Measurements from ENCODE around the gene KCNK6.
A peak's percentile ranks its signal among the peaks of the same experiment; 100 is the strongest.

The KCNK6 gene

GRCh38 chr19:38298821-38299680, 20.6 kb upstream of the KCNK6 start:
- DNase-seq, result peak; percentile 56

GRCh38 chr19:38303517-38304351, 15.9 kb upstream of the KCNK6 start, which contains the start of gene C19orf33:
Gene C19orf33, plus strand, starts transcription at chr19:38304251. Its CDS starts 11 bp downstream, at chr19:38304262.
- no peak for DNase-seq

DNA sequence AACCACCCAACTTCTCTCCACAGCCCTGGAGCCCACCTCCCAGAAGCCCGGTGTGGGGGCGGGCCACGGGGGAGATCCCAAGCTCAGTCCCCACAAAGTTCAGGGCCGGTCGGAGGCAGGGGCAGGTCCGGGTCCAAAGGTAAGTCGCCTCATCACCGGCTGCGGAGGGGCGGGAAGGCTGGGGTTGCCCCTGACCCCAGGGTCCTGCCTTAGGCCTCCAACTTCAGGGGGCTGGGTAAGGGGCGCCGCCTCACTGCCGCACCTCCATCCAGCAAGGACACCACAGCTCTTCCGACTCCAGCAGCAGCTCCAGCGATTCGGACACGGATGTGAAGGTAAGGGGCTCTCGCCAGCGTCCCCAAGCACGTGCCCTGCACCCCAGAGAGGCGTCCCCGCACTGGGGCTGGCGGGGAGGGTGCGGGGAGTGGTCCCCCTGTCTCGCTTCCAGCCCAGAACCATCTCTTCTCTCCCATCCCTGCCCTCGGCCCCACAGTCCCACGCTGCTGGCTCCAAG, 15.2 kb upstream of the KCNK6 start:
- no peak for DNase-seq

- DNase-seq, result no peak
Measured at GRCh38 chr19:38304866-38305429, 14.7 kb upstream of the KCNK6 start.

GRCh38 chr19:38306236-38306635, 13.4 kb upstream of the KCNK6 start:
- no peak for DNase-seq

- DNase-seq, result no peak
Measured at GRCh38 chr19:38307076-38307475, 12.6 kb upstream of the KCNK6 start.

DNA sequence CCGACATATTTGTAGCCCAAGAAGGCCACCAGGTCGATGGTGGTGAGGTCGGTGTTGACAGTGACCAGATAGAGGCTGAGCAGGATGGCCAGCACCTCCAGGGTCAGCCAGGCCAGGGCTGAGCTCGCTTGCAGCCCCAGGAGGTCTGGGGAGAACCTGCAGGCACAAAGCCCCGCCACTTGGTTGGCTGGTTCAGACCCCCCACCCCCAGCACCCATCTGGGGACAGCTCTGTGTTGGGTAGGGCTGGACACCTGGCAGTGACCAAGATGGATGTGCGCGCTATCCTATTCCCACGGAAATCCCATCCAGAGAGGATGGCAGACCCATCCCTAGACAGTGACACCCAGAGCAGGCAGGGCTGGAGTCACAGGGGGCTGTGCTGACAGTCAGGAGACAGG, 12.0 kb upstream of the KCNK6 start:
- no peak for DNase-seq

- DNase-seq, result no peak
Measured at GRCh38 chr19:38308006-38308766, 11.5 kb upstream of the KCNK6 start.

DNA sequence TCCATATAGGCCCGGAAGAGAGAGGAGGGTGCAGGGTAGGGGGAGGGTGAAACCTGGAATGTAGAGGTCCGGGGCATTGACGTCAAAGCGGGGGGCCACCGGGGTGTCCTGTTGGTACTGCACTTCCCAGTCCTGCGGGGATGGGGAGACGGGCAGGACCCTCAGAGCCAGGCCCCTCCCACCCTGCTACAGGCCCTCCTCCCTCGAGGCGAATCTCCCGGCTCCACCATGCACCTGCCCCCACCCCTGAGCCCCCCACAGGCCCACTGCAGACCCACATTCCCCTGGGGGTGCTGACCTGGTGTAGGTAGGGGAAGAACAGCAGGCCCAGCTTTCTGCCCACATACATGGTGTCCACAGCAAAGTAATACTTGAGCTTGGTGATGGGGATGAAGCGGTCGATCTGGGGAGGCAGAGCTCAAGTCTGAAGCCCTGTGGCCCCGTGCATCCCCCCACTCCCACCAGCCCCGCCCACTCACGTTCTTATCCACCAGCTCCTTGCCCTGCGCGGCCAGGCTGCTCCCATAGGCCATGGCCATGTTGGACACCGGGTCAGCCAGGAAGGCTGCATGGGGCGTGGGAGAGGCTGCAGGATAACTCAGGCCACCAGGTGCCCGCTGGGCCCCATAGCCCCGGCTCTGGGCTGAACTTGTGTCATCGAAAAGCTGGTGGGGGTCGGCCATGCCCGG, 10.6 kb upstream of the KCNK6 start:
- DNase-seq, result no peak

DNA sequence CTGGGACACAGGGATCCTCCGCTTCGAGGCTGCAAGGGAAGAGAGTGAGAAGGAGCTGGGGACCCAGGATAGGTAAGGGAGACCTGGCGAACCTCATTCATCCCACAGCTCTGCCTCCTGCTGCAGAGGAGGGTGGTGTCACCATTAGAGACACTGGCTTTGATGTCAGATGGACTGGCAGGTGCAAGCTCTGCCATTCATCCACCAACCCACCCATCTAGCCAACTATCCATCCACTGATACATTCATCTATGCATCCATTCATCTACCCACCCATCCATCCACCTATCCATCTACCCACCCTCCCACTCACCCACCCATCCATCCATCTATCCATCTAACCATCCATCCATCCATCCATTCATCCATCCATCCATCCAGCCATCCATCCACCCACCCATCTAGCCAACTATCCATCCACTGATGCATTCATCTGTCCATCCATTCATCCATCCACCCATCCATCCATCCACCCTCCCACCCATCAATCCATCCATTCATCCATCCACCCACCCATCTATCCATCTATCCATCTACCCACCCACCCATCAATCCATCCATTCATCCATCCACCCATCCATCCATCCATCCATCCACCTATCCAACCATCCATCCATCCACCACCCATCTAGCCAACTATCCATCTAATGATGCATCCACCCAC, 9.9 kb upstream of the KCNK6 start:
- no peak for DNase-seq

GRCh38 chr19:38310279-38310670, 9.4 kb upstream of the KCNK6 start:
- DNase-seq, result no peak

DNA sequence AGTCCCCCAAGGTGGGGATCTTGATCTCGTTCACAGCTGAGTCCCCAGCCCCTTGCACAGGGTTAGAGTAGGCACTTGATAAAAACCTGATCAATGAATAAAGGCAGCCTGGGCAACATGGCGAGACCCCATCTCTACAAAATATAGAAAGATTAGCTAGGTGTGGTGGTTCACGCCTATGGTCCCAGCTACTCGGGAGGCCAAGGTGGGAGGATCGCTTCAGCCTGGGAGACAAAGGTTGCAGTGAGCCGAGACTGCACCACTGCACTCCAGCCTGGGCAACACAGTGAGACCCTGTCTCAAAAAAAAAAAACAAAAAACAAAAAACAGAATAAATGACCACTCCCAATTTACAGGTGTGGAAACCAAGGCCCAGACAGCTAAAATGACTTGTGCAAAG, 8.7 kb upstream of the KCNK6 start:
- DNase-seq, result no peak

DNA sequence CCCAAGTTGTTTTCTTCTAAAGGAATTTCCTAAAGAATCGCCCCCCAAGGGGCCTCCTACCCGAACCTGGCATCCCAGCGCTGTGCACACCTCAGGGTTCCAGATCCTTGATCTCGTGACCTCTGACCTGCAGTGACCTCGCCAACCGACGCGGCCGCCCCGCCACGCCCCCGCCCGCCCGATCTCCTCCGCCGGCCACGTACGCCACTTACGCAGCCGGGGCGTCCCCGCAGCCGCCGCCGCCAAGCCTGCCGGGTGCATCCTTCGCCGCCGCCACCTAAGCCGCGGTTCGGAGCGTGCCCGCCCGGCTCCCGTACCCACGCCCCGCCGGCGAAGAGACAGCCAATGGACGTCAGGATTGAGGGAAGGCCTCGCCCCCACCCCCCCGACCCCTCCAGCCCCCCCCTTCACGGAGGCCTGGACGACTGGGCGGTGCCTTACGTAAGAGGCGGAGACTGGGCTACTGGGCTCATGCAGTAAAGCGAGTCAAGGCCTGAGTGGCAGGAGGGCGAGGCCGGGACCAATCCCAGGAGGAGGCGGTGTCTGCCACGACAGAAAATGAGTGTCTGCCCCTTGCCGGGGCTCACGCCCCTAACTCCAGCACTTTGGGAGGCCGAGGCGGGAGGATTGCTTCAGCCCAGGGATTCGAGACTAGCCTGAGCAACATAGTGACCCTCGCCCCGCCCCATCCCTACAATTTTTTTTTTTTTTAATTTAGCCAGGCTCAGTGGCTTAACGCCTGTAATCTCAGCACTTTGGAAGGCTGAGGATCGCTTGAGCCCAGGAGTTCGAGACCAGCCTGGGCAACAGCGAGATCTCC, 3.8 kb upstream of the KCNK6 start, which contains the start of gene YIF1B:
TSS of gene YIF1B (minus strand) at position 291 of the 820 bp plus-strand sequence. CDS start at position 261, 30 bp downstream.
- peak; percentile 98 for DNase-seq

DNA sequence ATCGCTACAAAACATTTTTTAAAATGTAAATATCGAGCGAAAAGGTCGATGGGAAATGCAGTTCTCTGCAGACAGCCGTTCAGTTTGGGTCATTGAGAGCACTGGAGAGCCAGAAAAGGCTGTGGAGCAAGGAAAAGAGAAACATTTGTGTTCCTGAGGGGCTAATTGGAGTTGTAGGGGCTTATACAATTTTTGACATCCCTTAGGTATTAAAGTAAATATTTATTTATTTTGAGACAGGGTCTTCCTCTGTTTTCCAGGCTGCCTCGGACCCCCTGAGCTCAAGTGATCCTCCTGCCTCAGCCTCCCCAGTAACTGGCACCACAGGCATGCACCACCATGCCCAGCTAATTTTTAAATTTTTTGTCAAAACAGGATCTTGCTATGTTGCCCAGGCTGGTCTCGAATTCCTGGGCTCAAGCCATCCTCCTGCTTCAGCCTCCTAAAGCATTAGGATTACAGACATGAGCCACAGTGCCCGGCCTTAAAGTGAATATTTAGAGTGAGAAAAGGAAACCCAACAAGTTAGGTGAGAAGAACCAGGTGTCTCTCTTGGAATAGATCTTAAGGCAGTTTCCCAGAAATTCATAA, 3.1 kb upstream of the KCNK6 start:
- DNase-seq, result no peak

- no peak for DNase-seq
Measured at GRCh38 chr19:38317104-38317612, 2.5 kb upstream of the KCNK6 start.

- no peak for DNase-seq
Measured at GRCh38 chr19:38318660-38319059, 985 bp upstream of the KCNK6 start.

- DNase-seq, result no peak
Measured at GRCh38 chr19:38320969-38321339, 1.3 kb downstream of the KCNK6 start.

DNA sequence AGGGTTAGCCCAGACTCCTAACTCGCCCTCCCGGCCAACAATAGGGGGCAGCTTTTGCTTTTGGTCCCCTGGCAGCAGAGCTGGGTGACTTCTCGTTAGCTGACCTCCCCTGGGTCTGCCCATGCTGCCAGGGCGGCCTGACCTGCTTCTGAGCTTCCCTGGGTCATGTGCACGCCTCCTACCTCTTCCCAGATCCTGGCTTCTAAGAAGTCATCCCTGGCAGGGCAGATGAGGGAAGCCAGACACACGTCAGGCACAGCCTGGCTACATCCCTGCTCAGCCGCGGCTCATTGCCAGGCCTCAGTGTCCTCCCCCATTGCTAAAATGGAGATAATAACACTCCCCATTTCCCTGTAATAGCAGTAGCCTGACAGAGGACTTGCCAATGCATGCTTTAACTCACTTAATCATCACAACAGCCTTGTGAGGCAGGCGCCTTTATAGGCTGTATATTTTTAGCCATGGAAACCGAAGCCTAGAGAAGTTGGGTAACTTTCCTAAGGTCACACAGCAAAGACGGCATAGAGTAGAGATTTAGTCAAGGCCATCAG, 2.1 kb downstream of the KCNK6 start:
- no peak for DNase-seq

- no peak for DNase-seq
Measured at GRCh38 chr19:38323291-38323690, 3.6 kb downstream of the KCNK6 start.
